Myometrial cell (primary cell): ENCODE results near the gene THUMPD2. TPM values are rescaled to one million over a fixed set of nuclear protein-coding genes. Genes with fewer than 3 reads are reported as not detected.

ENCODE experiments used
- total RNA-seq: library from RNA; depleted of rRNA; stranded (reverse); fragments of >200 nt; gene quantifications from 2 replicates; pipeline ENCODE4 v1.2.3, GENCODE V29; 2015

THUMPD2 gene
- 3.2 and 3.4 TPM in 2 replicates for total RNA-seq

GRCh38 chr2:39778775-39779340, at the start of gene THUMPD2:
Gene THUMPD2 (minus strand): TSS chr2:39779258. CDS start chr2:39779239, 19 bp downstream.

Other genes starting within 250 kb of the THUMPD2 start
- gene TMEM178A, start 113.3 kb downstream of the THUMPD2 start, total RNA-seq = not detected in 2 replicates